GM21529 (cell line): ENCODE results near the gene DOCK8.
A peak's percentile ranks its signal among the peaks of the same experiment; 100 is the strongest.

Experiments used
- ATAC-seq: cut with Tn5 transposase; IDR thresholded peaks from one replicate; pipeline ENCODE4 v1.9.1; 2021; ENCODE audit not compliant: unreplicated experiment

DOCK8 gene

GRCh38 chr9:354453-354852, 139.8 kb downstream of the DOCK8 start:
- ATAC-seq = no peak

GRCh38 chr9:357560-357959, 142.9 kb downstream of the DOCK8 start:
- ATAC-seq = no peak

- ATAC-seq = no peak
Observed at GRCh38 chr9:362561-363273, 148.1 kb downstream of the DOCK8 start.

- ATAC-seq = no peak
Observed at GRCh38 chr9:363274-363612, 148.6 kb downstream of the DOCK8 start.

- no peak for ATAC-seq
Observed at GRCh38 chr9:365436-365835, 150.8 kb downstream of the DOCK8 start.

- ATAC-seq = no peak
Observed at GRCh38 chr9:366620-367019, 152.0 kb downstream of the DOCK8 start.

GRCh38 chr9:370086-370485, 155.4 kb downstream of the DOCK8 start:
- ATAC-seq = no peak

- no peak for ATAC-seq
Observed at GRCh38 chr9:371349-371748, 156.7 kb downstream of the DOCK8 start.

GRCh38 chr9:372128-372527, 157.5 kb downstream of the DOCK8 start:
- ATAC-seq = no peak

GRCh38 chr9:373759-374206, 159.1 kb downstream of the DOCK8 start:
- ATAC-seq = no peak

GRCh38 chr9:374736-375135, 160.1 kb downstream of the DOCK8 start:
- no peak for ATAC-seq

GRCh38 chr9:376115-376514, 161.4 kb downstream of the DOCK8 start:
- no peak for ATAC-seq

GRCh38 chr9:378263-378662, 163.6 kb downstream of the DOCK8 start:
- no peak for ATAC-seq

- no peak for ATAC-seq
Observed at GRCh38 chr9:382383-382782, 167.7 kb downstream of the DOCK8 start.

- peak; percentile 61 for ATAC-seq
Observed at GRCh38 chr9:385818-386398, 171.2 kb downstream of the DOCK8 start.

- ATAC-seq = no peak
Observed at GRCh38 chr9:389159-389558, 174.5 kb downstream of the DOCK8 start.

- no peak for ATAC-seq
Observed at GRCh38 chr9:389758-390157, 175.1 kb downstream of the DOCK8 start.

- ATAC-seq = no peak
Observed at GRCh38 chr9:392077-392804, 177.6 kb downstream of the DOCK8 start.

- ATAC-seq = no peak
Observed at GRCh38 chr9:394347-395052, 179.8 kb downstream of the DOCK8 start.

- ATAC-seq = no peak
Observed at GRCh38 chr9:396396-396795, 181.7 kb downstream of the DOCK8 start.

GRCh38 chr9:398085-398484, 183.4 kb downstream of the DOCK8 start:
- no peak for ATAC-seq

- ATAC-seq = no peak
Observed at GRCh38 chr9:401223-401622, 186.6 kb downstream of the DOCK8 start.
